ENCODE results near the gene RHNO1. TPM values are rescaled to one million over a fixed set of nuclear protein-coding genes. Genes with fewer than 3 reads are reported as not detected.

Gene RHNO1
- total and polyA plus RNA-seq, 2 of the 8 experiments (the other 6 are each of a cell fraction or from before 2014, with no cell fraction given), result 55.8 to 56.9 TPM

DNA sequence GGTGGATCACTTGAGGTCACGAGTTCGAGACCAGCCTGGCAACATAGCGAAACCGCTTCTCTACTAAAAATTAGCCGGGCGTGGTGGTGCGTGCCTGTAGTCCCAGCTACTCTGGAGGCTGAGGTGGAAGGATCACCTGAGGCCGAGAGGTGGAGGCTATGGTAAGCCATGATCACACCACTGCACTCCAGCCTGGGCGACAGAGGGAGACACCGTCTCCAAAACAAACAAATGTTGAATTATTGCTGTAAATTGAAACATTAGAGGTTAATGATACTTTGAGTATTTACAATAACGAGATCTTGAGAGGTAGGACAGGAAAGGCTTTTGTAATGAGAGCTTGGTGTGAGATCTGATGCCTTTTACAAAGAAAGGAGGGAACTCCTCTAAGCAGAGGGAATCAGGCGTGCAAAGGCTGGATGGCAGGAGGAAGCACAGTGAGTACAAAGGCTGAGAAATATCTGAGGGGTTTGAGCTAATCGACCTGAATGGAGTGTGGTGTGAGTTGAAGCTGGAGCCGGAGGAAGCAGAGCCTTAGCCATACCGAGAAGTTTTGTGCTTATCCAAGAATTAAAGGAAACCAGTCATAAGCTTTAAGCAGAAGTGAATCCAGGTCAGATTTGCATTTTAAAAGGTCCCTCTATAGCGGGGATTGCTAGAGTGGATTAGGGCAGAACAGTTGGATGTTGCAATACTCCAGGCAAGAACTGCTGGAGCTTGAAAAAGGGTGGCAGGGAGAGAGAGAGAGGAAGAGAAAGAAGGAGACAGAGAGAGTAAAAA lies 1.1 kb downstream of the RHNO1 start (continued):
- TF ChIP-seq YY1 (IDR thresholded peaks at IDR 0.05; ENCODE audit: low read depth, low read length) (no peak), TAF7 (optimal IDR thresholded peaks at IDR 0.05; ENCODE audit: borderline replicate concordance, low read depth, low read length) (no peak), RFX5 (IDR thresholded peaks at IDR 0.05; ENCODE audit: borderline replicate concordance, low read depth, low read length) (no peak), SP4 (IDR thresholded peaks at IDR 0.05; ENCODE audit: low read length) (no peak), SP1 (IDR thresholded peaks at IDR 0.05; ENCODE audit: low read depth, low read length) (no peak)
